ENCODE data around the gene LENG1.

DNA sequence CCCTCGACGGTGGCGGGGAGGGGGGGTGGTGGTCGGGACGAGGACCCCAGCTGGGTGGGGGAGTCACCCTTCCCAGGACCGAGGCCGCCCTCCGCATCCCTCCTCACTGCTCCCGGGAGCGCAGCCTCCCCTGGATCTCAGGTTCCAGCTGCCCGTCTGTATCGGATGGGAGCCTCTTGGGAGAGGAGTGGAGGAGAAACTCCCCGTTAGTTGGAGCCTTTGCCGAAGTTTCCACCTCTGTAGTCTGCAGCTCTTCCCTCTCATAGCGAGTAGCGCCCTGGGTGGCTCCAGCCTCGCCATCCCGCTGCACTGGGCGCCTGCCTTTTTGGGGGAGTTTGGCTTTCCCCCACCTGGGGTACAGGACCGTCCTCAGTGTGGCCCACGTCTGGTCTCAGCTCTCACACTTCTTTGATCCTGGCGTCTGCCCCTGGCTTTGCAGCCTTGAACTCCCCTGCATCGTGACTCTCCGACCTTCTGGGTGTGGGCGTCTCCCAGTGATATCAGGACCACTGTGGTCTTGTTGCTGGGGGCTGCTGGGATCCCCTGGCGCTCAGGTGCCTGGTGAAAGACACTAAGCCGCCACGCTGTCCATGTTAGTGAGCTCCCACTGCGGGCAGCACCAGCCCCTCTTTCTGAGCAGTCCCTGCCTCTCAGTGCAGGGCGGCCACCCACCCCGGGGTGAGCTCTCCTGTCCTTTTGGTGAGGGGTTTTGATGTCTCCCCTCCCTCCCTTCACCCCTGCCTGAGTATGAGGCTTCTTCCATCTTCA, 20.8 kb downstream of the LENG1 start:
- TF ChIP-seq, protein P1, sequence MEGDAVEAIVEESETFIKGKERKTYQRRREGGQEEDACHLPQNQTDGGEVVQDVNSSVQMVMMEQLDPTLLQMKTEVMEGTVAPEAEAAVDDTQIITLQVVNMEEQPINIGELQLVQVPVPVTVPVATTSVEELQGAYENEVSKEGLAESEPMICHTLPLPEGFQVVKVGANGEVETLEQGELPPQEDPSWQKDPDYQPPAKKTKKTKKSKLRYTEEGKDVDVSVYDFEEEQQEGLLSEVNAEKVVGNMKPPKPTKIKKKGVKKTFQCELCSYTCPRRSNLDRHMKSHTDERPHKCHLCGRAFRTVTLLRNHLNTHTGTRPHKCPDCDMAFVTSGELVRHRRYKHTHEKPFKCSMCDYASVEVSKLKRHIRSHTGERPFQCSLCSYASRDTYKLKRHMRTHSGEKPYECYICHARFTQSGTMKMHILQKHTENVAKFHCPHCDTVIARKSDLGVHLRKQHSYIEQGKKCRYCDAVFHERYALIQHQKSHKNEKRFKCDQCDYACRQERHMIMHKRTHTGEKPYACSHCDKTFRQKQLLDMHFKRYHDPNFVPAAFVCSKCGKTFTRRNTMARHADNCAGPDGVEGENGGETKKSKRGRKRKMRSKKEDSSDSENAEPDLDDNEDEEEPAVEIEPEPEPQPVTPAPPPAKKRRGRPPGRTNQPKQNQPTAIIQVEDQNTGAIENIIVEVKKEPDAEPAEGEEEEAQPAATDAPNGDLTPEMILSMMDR (IDR thresholded peaks at IDR 0.05; ENCODE audit: borderline replicate concordance, extremely low read depth, low read length, poor library complexity, severe bottlenecking): no peak
- no peak for TF ChIP-seq EZH2 (IDR thresholded peaks at IDR 0.05; ENCODE audit: borderline replicate concordance, low read depth, low read length, severe bottlenecking)

Measured in DND-41 (cell line).